Measurements from ENCODE around the gene SLC35F3.

- TF ChIP-seq CTCF (IDR thresholded peaks at IDR 0.05) (no peak), POLR2A (IDR thresholded peaks at IDR 0.05) (no peak), POLR2AphosphoS5 (IDR thresholded peaks at IDR 0.05; ENCODE audit: insufficient read depth in 1 of 2, low read depth in 1 of 2) (no peak)
Measured at GRCh38 chr1:234322097-234322496, 417.6 kb downstream of the SLC35F3 start.
